ENCODE measurements around the gene RNF157. TPM values are rescaled to one million over a fixed set of nuclear protein-coding genes. Genes with fewer than 3 reads are reported as not detected.

The RNF157 gene
- total and polyA plus RNA-seq, 10 of the 15 experiments (the other 5 are each of a cell fraction or from before 2014, with no cell fraction given), result 1.4 to 15.9 (median 9.6) TPM

GRCh38 chr17:76272541-76273444 is 32.5 kb upstream of the RNF157 start (continued):
- peak; percentile 25 for TF ChIP-seq MTA2 (IDR thresholded peaks at IDR 0.05; ENCODE audit: low read depth)
- no peak for TF ChIP-seq E2F4 (IDR thresholded peaks at IDR 0.05; ENCODE audit: low read depth, low read length)
- no peak for TF ChIP-seq MYB (IDR thresholded peaks at IDR 0.05; ENCODE audit: borderline replicate concordance, low read depth, low read length)
- TF ChIP-seq BCLAF1 (IDR thresholded peaks at IDR 0.05), result no peak; the same call in 1 of the 2 replicates
- no peak for TF ChIP-seq ZNF384 (IDR thresholded peaks at IDR 0.05; ENCODE audit: borderline replicate concordance, low read depth, low read length)
- no peak for TF ChIP-seq ZNF217 (IDR thresholded peaks at IDR 0.05)
- no peak for TF ChIP-seq SREBF1 (IDR thresholded peaks at IDR 0.05; ENCODE audit: low read length)
- TF ChIP-seq PBX3 (IDR thresholded peaks at IDR 0.05; ENCODE audit: insufficient replicate concordance, low read depth, low read length), result peak; percentile 9
- peak; percentile 71; the same call in 1 of the 2 replicates for TF ChIP-seq CREM (IDR thresholded peaks at IDR 0.05; ENCODE audit: low read depth)
- no peak for TF ChIP-seq JUND (IDR thresholded peaks at IDR 0.05; ENCODE audit: low read depth, low read length)
- peak; percentile 27; the same call in 1 of the 2 replicates for TF ChIP-seq YY1 (IDR thresholded peaks at IDR 0.05; ENCODE audit: low read depth, low read length)
- no peak; the same call in 1 of the 2 replicates for TF ChIP-seq ZNF687 (IDR thresholded peaks at IDR 0.05)
- peak; percentile 78 for TF ChIP-seq DPF2 (IDR thresholded peaks at IDR 0.05)
- peak; percentile 64 for TF ChIP-seq BCL3 (IDR thresholded peaks at IDR 0.05; ENCODE audit: borderline replicate concordance, insufficient read depth, low read depth, low read length, poor library complexity, severe bottlenecking)
- no peak for TF ChIP-seq STAT1 (conservative IDR thresholded peaks at IDR 0.05)
- TF ChIP-seq BRCA1 (IDR thresholded peaks at IDR 0.05; ENCODE audit: low read depth, low read length), result no peak
- no peak for TF ChIP-seq PML (IDR thresholded peaks at IDR 0.05; ENCODE audit: low read length)
- no peak for TF ChIP-seq PAX5 (IDR thresholded peaks at IDR 0.05; ENCODE audit: borderline replicate concordance, low read depth, low read length)
- no peak; the same call in 1 of the 2 replicates for TF ChIP-seq LARP7 (IDR thresholded peaks at IDR 0.05)

Measured in GM12878 (cell line).